Activated CD8-positive, alpha-beta memory T cell treated with anti-CD3 and anti-CD28 coated beads, Interleukin-2, amount 50 U/mL, for 4 hours (primary cell): ENCODE measurements around the gene PDZD2.
"Not testable (repeated sequence)": the region's sequence is repeated elsewhere in the genome, so short reads cannot be mapped to it uniquely, and the experiment has no call there.

Source experiments
- DNase-seq: peaks from one replicate; pipeline ENCODE4 v3.0.0-alpha.2; 2020

The PDZD2 gene

DNA sequence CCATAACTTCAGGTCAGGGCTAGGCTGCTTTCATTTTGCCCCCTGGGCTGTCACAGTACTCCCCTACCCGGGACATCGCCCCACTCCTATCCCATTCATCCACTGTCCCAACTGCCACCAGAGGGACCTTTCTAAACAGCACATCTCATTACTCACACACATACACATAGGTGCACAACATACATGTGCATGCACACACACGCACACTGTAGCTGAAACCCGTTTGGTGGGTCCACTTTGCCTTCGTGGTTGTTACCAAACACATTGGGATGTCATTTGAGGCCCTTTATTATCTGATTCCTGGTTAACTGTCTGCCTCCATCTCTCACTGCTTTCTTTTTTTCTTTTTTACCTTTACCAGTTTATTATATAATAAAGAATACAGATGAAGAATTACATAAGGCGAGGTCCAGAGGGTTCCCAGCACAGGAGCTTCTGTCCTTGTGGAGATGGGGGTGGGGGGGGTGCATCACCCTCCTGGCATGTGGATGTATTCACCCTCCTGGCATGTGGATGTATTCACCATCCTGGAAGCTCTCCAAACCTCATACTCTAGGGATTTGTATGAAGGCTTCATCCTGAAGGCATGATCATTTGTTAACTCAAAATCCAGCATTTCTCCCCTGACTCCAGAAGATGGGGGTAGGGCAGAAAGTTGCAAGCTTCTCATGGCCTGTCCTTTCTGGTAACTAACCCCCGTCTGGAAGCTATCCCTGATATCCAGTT, 349.2 kb downstream of the PDZD2 start:
- no peak for DNase-seq

DNA sequence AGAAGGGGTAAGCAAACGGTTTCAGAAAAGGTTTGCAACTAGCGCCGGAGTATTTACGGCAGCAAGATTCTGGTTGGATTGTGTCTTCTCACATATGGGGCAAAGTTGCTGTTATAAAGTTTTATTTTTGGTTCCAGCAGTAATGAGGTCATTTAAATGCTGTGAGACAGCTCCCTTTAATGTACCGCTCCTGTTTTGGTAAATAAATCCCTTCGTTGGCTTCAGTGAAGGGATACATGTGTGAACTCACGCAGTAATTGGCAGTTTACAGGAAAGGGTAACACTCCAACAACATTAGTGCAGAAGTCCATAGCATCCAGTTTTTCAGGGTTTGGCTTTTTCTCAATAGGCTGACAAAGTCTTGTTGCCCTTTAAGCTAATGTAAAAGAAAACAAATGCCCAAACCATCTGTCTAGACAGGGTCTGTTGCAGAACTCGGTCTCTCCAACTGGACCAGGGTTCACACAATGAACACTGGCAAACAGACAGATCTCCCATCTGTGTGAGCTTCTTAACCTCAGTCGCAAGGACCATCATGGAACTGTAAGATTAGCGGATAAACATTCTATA, 351.2 kb downstream of the PDZD2 start:
- DNase-seq: no peak

DNA sequence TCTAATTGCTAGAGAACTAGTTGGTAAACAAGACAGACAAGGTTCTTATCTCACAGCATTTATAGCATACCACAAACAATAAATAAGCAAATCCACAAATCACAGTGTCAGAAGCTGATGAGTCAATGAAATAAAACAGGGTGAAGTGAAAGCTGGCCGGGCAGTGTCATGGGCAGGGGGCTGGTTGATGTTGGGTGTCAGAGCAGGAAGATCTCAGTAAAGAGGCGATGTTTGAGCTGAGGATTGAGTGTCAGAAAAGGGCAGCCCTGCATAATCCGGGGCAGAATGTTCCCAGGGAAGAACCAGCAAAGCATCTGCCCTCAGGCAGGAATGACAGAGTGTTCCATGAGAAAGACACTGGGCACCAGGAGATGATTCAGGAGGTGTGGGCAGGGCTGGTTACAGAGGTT, 351.8 kb downstream of the PDZD2 start:
- no peak for DNase-seq

DNA sequence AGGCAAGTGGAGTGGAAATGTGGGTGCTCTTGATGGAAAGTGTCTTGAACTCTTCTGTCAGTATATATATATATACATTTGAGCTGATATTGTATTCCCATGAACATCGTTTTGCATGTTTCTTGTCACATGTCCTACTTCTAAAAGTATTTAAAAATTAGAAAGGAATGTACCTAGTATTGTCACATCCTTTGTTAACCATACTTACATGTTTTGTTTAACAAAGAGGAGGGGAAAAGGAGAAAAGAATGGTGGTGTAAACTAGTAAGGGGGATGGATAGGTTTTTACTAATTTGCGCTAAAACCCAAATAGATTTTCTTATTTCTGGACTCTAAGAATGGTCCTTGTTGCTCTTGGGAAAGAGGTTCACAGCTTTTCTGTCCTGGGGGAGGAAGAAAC, 353.4 kb downstream of the PDZD2 start:
- DNase-seq: no peak

DNA sequence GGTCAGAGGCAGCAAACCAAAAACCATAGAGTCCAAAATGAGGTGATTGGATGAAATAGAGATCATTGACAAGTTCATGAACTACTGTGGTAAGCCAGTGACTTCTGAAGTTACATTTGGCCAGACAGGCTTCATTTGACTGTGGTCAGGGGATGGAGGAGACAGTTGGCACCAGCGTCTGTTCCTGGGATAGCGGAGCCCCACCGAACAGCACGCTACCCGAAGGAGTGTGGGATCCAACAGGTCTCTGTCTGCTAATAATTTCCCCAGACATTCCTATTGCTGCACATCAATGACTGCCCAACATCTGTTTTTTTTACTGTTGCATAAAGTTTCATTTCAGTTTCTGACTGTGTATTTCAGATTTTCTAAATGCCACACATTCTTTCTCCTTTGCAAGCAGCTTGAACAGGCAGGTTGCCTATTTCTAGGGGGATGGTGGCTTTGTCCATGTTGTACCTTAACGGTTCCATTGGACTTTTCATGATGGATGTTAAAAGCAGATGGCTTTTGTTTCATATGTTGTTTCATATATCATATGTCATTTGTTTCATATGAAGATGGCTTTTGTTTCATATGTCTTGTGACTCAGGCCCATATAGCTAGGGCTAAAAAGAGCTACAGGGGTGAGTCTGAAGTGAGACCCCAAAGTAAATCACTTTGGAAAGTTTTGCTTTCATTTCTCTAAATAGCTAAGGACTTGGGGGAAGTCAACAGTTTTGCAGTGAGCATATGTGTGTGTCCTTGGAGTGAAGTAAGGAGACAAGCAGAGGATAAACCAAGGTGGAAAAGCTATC, 354.4 kb downstream of the PDZD2 start:
- no peak for DNase-seq

DNA sequence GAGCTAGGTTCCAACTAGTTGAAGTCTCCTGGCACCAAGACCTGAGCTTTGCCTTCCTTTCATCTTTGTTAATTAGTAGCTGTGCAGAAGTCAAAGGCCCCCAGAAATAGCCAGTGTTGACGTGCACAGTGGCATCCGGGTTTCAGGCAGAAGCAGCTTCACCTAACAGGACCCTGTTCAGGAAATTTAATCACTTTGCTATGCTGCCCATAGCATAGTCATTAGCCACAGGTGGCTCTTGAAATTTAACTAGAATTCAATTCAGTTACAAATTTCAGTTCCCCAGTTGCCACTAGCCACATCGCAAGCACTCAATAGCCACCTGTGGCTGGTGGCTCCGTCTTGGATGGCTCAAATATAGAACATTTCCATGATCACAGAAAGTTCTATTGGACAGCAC, 356.1 kb downstream of the PDZD2 start:
- DNase-seq: no peak

DNA sequence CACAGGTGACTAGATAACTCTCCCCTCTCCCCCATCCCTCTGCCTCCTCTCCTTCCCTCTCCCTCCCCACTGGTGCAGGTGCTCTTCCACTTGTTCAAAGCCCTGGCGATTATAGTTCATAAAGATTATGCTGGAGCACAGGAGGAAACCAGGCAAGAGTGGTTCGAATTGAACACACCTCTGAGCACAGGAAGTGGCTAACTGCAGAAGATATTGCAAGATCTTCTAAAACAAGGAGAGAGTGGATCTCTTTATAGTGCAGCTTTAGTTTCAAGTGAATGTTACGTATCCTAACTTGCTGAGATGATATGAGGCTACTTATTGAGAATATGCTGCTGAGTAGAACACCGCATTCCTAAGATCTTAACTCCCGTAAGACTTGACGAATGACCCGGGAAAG, 356.8 kb downstream of the PDZD2 start:
- no peak for DNase-seq

DNA sequence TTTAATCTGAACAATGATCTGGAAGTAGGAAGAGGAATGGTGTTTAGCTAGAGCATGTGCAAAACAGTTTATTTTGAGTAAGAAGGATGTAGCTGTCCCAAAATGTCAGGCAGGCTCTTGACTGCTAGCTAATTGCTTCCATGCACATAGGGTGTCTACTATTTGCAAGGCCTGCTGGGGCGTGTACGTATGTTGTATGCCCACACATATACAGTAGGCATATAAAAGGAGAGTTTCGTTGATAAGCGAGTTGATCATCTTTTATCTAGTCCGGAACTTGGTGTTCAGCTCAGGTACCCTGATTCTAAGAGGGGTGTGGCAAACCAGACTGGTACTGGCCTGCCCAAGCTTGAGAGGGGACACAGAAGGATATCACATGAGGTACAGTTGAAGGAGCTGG, 358.0 kb downstream of the PDZD2 start:
- no peak for DNase-seq

DNA sequence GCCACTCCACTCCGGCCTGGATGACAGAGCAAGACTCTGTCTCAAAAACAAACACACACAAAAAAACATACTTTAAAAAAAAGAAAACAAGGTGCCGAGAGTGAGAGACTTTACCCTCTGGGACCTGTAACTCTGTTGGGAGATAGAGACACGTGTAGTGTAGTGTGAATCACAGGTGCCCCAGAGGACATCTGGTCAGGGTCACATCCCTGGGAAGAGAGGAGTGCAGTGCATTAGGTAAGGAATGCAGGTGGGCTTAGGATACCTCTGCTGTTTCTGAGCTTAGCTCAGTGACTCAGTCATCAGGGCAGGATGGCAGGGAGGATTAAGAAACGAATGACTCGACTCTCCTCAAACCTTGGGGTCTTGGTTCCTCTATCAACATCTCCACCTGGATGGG, 360.5 kb downstream of the PDZD2 start:
- no peak for DNase-seq

DNA sequence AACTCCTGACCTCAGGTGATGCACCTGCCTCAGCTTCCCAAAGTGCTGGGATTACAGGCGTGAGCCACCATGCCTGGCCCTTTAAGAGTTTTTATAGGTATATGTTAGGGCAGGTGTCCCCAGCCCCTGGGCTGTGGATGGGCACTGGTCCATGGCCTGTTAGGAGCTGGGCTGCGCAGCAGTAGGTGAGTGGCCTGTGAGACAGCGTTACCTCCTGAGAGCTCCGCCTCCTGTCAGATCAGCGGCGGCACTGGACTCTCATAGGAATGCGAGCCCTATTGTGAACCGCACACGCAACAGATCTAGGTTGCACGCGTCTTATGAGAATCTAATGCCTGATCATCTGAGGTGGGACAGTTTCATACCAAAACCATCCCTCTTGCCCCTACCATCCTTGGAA, 361.8 kb downstream of the PDZD2 start:
- DNase-seq: no peak

DNA sequence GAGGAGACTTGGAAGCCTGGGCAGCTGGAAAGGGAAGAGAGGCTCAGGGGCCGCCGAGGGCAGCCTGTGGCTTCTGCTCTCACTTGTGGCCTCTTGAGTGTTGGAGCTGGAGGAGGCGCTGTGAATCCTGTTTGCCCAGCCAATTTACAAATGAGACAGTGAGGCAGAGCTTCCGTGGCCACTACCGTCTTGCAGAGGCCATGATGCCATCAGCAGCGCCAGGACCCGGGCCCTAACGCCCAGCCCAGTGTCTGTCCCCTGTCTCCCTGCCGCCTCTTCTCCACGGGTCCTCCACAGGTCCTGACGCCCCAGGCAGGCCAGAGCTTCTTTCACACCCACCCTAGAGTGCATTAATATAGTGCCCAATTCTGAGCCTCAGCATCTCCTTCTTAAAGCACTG, 362.4 kb downstream of the PDZD2 start:
- DNase-seq: no peak

DNA sequence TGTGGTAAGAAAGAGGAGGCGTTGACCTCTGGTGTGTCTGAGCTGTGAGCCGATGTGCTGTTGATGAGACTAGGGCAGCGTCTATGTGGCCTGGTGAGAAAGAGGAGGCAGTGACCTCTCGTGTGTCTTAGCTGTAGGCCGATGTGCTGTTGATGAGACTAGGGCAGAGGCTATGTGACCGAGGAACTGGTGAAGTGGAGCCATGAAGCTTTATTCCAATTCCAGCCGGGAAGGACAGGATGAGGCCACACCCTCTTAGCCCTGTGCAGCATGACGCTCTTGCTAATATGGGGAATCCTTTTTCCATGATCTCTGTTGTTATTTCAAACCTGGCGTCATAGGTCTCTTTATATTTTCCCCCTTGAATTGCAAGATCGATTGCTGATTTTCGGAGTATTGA, 362.8 kb downstream of the PDZD2 start:
- no peak for DNase-seq

DNA sequence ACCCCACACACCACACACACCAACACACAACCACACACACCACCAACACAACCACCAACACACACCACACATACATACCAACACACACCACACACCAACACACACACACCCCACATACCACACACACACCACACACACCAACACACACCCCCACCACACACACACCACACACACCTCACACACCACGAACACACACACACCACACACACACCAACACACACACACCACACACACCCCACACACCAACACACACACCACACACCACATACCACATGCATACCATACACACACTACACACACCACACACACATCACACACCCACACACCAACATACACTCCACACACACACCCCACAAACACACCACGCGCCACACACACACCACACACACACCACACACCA, 363.8 kb downstream of the PDZD2 start:
- DNase-seq: no peak

DNA sequence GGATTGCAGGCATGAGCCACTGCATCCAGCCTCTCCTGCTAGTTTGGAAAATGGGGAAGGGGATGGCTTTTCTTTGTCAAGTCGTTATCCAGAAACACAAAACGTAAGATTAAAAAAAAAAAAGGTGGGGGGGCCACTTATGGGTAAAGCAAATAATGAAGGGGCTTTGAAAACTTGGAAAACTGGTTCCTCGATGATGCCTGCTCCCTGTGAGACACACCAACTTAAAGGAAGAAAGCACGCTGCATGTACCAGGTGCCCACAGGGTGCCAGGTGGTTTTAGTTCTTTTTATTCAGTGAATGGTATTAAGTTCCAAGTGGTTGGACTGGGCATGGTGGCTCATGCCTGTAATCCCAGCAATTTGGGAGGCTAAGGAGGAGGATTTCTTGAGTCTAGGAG, 365.1 kb downstream of the PDZD2 start:
- DNase-seq: no peak

DNA sequence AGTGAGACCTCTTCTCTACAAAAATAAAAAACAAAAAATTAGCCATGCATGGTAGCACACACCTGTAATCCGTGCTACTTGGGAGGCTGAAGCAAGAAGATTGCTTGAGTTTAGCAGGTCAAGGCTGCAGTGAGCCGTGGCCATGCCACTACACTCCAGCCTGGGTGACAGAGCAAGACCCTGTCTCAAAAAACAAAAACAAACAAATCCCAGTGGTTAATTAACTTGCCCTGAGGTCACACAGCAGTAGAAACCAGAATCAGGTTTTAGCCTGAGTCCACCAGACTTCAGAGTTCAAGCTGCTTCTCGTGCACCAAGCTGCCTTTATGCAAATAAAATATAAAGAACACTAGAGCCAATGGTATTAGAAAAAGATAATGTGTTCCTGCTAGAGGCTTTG, 365.5 kb downstream of the PDZD2 start:
- no peak for DNase-seq

DNA sequence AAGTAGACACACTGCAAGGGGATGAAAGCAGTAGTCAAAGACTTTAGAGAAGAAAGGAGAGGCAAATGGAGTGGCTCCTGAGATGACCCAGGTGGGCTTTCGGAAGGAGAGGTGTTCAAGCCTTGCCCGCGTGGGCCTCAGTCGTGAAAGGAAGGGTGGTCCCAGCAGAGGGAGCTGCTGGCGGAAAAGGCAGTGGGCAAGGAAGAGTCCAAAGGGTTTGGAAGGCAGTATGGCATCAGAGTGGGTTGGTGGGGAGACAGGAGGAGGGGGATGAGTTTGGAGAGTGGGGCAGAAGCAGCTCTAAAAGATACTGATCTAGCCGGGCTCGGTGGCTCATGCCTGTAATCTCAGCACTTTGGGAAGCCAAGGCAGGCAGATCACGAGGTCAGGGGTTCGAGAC, 369.8 kb downstream of the PDZD2 start:
- DNase-seq: no peak

DNA sequence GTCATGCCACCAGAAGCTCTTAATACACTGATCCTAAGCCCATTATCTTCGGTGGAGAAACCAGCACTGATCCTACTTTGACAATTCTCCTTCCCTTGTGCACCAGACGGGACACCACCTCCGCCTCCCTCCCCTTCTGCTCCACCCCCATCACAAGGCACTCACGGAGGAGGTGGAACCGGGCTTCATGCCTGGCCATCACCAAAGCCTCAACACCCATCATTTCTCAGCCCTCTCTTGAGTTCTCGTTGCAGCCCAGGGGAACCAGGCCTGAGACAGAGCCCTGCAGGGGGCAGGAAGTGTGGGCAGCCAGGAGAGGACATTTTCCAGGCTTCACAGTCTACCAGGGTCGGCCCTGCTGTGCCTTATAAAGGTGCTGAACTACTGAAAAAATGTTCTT, 374.7 kb downstream of the PDZD2 start:
- no peak for DNase-seq

DNA sequence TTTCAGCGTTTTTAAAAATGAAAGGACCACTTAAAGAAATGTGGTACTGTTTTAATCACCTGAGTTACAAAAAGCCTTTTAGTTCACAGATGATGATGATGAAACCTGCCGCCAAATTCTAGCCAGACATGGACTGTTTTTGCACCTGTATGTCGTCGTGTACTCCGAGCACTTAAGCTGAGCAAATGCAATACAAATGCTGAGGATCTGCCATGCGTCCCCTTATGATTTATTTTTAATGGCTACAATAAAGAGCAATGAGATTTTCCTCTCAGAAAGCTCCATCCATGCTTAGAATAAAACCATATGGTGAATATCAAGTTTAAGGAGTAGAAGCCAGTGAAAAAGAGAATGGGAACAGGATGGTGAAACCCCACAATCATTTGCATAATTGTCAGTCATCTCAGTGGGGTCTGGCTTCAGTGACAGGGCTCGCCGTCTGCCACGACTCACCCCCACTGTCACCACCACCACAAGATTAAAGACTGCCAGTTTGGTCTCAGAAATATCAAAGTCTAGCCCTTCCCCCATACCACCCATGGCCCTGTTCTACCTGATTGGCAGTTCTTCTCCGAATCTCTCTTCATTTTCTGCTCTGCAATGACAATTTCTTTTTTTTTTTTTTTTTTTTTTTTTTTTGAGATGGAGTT, 375.3 kb downstream of the PDZD2 start:
- no peak for DNase-seq

DNA sequence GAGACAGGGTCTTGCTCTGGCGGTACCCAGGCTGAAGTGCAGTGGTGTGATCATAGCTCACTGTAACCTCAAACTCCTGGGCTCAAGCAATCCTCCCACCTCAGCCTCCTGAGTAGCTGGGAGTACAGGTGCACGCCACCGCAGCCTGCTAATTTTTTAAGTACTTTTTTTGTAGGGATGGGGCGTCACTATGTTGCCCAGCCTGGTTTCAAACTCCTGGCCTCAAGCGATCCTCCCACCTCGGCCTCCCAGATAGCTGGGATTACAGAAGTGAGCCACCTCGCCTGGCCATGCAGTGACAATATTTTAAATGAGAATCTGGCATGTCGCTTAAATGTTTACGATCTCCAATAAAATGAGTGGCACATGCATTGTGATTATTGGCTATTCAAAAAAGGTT, 376.3 kb downstream of the PDZD2 start:
- not testable (repeated sequence) for DNase-seq

DNA sequence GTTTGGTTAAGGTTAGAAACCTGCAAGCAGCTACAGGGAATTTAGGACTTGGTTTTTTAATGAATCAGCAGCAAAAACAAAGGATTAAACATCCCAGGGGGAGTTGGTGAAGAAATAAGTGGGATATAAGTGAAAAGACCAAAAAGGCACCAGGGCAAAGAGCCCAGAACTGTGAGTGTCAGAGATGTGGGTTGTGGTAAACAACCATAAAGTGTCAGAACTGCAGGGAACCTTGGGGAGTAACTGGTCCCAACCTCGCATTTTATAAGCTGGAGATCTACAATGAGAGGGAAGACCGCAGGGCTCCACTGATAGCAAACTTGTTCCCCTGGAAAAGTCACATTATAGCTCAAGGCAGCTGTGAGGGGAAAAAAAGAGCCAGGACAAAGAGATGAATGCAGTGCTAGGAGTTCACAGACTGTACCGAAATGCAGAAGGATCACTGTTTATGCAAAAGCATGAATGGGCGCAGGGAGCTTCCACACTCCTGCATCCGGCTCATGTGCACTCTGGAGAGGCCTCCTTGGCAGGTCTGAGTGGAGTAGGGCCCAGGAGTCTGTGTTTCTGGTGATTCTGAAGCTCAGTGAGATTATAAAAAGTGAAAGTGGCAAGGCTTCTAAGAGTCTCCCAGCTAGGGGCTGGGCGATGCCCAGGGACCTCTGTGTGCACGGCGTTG, 378.9 kb downstream of the PDZD2 start:
- DNase-seq: no peak

DNA sequence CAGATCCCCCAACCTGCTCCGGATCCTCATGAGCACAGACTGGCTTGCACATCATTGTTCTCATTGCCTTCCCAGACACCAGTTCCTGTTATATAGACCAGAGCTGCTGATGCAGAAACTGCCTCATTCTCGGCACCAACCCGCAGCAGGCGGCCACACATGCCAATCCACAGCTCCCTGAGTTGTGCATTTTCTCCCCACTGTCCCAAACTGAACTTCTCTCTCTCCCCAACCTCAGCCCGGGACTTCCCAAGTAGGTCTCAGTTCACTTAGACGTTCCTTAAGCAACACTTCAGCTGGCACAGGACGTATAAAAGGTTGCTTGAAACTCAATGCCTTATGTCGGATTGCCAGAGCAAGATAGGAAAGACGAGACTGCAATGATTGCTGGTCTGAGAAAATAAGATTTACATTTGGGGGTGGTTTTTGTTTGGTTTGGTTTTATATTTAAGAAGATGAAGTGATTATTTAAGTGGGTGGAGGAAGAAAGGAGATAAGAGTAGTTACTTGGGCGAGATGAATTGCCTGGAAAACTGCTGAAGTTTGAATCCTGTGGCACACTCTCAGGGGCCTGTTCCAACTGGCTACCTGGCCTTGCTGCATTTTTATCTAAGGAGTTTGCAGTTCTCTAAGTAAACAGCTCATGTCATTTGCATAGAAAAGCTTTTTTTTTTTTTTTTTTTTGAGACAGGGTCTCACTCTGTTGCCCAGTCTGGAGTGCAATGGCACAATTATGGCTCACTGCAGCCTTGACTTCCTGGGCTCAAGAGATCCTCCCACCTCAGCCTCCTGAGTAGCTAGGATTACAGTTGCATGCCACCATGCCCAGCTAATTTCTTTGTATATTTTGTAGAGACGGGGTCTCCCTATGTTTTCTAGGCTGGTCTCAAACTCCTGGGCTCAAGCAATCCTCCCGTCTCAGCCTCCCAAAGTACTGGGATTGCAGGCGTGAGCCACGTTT, 379.8 kb downstream of the PDZD2 start:
- no peak for DNase-seq

DNA sequence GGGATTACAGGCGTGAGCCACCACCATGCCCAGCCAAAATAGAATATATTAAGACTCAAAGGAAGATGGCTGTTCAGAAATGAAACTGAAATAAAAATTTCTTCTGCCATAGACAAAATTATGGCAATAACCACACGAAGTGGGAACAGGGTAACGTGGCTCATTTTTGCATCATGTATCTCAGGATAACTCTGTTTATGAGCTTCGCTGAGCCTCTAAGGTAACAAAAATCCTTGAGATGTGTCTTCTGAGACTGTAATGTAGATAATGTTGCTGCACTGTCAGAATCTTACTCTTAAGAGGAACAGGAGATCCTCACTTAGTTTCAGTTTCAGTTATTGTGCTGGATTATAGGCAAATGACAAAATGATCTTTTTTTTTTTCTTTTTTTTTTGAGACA, 381.3 kb downstream of the PDZD2 start:
- DNase-seq: no peak
